Measurements from ENCODE around the gene KIFC1.

The KIFC1 gene

DNA sequence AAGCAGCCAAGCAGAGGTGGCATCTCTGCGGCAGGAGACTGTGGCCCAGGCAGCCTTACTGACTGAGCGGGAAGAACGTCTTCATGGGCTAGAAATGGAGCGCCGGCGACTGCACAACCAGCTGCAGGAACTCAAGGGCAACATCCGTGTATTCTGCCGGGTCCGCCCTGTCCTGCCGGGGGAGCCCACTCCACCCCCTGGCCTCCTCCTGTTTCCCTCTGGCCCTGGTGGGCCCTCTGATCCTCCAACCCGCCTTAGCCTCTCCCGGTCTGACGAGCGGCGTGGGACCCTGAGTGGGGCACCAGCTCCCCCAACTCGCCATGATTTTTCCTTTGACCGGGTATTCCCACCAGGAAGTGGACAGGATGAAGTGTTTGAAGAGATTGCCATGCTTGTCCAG, 13.3 kb downstream of the KIFC1 start:
- no peak overlapping the region for H3K27ac ChIP-seq (ENCODE audit: low read length)
- H3K9ac ChIP-seq (ENCODE audit: low read length): no peak overlapping the region
- H3K4me1 ChIP-seq (ENCODE audit: low read length): no peaks in the 10 kb centered on the region
- TF ChIP-seq EZH2 (optimal IDR thresholded peaks at IDR 0.05; ENCODE audit: low read depth, low read length) (no peak), EZH2phosphoT487 (IDR thresholded peaks at IDR 0.05; ENCODE audit: low read length) (no peak)
- TF ChIP-seq, protein P1, sequence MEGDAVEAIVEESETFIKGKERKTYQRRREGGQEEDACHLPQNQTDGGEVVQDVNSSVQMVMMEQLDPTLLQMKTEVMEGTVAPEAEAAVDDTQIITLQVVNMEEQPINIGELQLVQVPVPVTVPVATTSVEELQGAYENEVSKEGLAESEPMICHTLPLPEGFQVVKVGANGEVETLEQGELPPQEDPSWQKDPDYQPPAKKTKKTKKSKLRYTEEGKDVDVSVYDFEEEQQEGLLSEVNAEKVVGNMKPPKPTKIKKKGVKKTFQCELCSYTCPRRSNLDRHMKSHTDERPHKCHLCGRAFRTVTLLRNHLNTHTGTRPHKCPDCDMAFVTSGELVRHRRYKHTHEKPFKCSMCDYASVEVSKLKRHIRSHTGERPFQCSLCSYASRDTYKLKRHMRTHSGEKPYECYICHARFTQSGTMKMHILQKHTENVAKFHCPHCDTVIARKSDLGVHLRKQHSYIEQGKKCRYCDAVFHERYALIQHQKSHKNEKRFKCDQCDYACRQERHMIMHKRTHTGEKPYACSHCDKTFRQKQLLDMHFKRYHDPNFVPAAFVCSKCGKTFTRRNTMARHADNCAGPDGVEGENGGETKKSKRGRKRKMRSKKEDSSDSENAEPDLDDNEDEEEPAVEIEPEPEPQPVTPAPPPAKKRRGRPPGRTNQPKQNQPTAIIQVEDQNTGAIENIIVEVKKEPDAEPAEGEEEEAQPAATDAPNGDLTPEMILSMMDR (IDR thresholded peaks at IDR 0.05; ENCODE audit: low read length): no peak
- DNase-seq: no peak
- H2AFZ ChIP-seq (ENCODE audit: low read length): no peak overlapping the region
- H3K79me2 ChIP-seq (ENCODE audit: low read length): peaks cover 58% of the 10 kb centered on the region
- H3K4me2 ChIP-seq (ENCODE audit: low read depth, low read length): no peak overlapping the region
- H4K20me1 ChIP-seq (ENCODE audit: insufficient read depth, low read length): no peaks in the 10 kb centered on the region
- H3K9me3 ChIP-seq (replicated peaks; ENCODE audit: insufficient read depth, low read length): no peaks in the 10 kb centered on the region
- no peak overlapping the region for H3K4me3 ChIP-seq (ENCODE audit: low read length)
- H3K27me3 ChIP-seq (replicated peaks; ENCODE audit: insufficient read depth, low read length): no peaks in the 10 kb centered on the region
- no peaks in the 10 kb centered on the region for H3K9me2 ChIP-seq (replicated peaks; ENCODE audit: insufficient read depth, low read length)
- H3F3A ChIP-seq (ENCODE audit: insufficient read depth, low read length): peaks cover 44% of the 10 kb centered on the region
- peaks cover 7% of the 10 kb centered on the region; the same call in 1 of the 2 replicates for H3K36me3 ChIP-seq (replicated peaks; ENCODE audit: insufficient read depth, low read length)

DNA sequence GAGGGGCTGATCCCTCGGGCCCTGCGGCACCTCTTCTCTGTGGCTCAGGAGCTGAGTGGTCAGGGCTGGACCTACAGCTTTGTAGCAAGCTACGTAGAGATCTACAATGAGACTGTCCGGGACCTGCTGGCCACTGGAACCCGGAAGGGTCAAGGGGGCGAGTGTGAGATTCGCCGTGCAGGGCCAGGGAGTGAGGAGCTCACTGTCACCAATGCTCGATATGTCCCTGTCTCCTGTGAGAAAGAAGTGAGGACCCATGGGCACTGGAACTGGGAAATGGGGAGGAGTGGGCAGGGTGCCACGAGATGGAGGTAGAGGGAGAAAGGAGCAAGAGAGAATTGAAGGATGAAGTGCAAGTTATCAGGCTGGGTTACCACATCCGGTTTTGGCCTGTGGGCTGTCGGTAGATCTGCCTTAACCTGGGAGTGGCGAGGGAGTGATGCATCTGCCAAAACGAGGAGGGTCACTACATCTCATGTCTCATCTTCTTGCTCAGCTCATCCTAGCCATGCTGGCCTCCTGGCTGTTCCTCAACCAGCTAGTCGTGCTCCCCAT, 13.8 kb downstream of the KIFC1 start:
- Histone ChIP-seq H3F3A (ENCODE audit: insufficient read depth, low read length) (peaks cover 45% of the 10 kb centered on the region), H3K4me1 (ENCODE audit: low read length) (no peaks in the 10 kb centered on the region), H3K4me2 (ENCODE audit: low read depth, low read length) (no peak overlapping the region), H3K9me2 (replicated peaks; ENCODE audit: insufficient read depth, low read length) (no peaks in the 10 kb centered on the region), H3K9me3 (replicated peaks; ENCODE audit: insufficient read depth, low read length) (no peaks in the 10 kb centered on the region), H3K27ac (ENCODE audit: low read length) (no peak overlapping the region), H4K20me1 (ENCODE audit: insufficient read depth, low read length) (no peaks in the 10 kb centered on the region), H3K79me2 (ENCODE audit: low read length) (peaks cover 53% of the 10 kb centered on the region), H3K9ac (ENCODE audit: low read length) (no peak overlapping the region), H3K27me3 (replicated peaks; ENCODE audit: insufficient read depth, low read length) (no peaks in the 10 kb centered on the region), H3K4me3 (ENCODE audit: low read length) (no peak overlapping the region), H3K36me3 (replicated peaks; ENCODE audit: insufficient read depth, low read length) (peaks cover 7% of the 10 kb centered on the region; the same call in 1 of the 2 replicates), H2AFZ (ENCODE audit: low read length) (no peak overlapping the region)
- TF ChIP-seq EZH2phosphoT487 (IDR thresholded peaks at IDR 0.05; ENCODE audit: low read length): no peak
- TF ChIP-seq, protein P1 (IDR thresholded peaks at IDR 0.05; ENCODE audit: low read length): no peak
- no peak for TF ChIP-seq EZH2 (optimal IDR thresholded peaks at IDR 0.05; ENCODE audit: low read depth, low read length)
- DNase-seq: no peak

- no peak overlapping the region for H3K4me2 ChIP-seq (ENCODE audit: low read depth, low read length)
- DNase-seq: no peak
- no peaks in the 10 kb centered on the region for H3K9me3 ChIP-seq (replicated peaks; ENCODE audit: insufficient read depth, low read length)
- H3K4me3 ChIP-seq (ENCODE audit: low read length): no peak overlapping the region
- no peaks in the 10 kb centered on the region for H3K4me1 ChIP-seq (ENCODE audit: low read length)
- H3K36me3 ChIP-seq (replicated peaks; ENCODE audit: insufficient read depth, low read length): peaks cover 7% of the 10 kb centered on the region; the same call in 1 of the 2 replicates
- TF ChIP-seq EZH2 (optimal IDR thresholded peaks at IDR 0.05; ENCODE audit: low read depth, low read length) (no peak), EZH2phosphoT487 (IDR thresholded peaks at IDR 0.05; ENCODE audit: low read length) (no peak)
- TF ChIP-seq, protein P1 (IDR thresholded peaks at IDR 0.05; ENCODE audit: low read length): no peak
- no peaks in the 10 kb centered on the region for H3K27me3 ChIP-seq (replicated peaks; ENCODE audit: insufficient read depth, low read length)
- H2AFZ ChIP-seq (ENCODE audit: low read length): no peak overlapping the region
- H4K20me1 ChIP-seq (ENCODE audit: insufficient read depth, low read length): no peaks in the 10 kb centered on the region
- no peak overlapping the region for H3K9ac ChIP-seq (ENCODE audit: low read length)
- peaks cover 45% of the 10 kb centered on the region for H3F3A ChIP-seq (ENCODE audit: insufficient read depth, low read length)
- peaks cover 48% of the 10 kb centered on the region for H3K79me2 ChIP-seq (ENCODE audit: low read length)
- H3K27ac ChIP-seq (ENCODE audit: low read length): no peak overlapping the region
- no peaks in the 10 kb centered on the region for H3K9me2 ChIP-seq (replicated peaks; ENCODE audit: insufficient read depth, low read length)
Observed at GRCh38 chr6:33406126-33406525, 14.5 kb downstream of the KIFC1 start.

Data from MM.1S (cell line).